Subcutaneous abdominal adipose tissue (tissue), 5 donors: ENCODE measurements around the gene UBE2E2.

Source experiments
- H3K27ac ChIP-seq: one replicate; pipeline ENCODE4 v1.7.0; 2013; ENCODE audit warnings: low read depth, mild to moderate bottlenecking, inconsistent platforms, low read length, moderate library complexity
- H3K27me3 ChIP-seq, 5 donors: one replicate each; pipeline ENCODE4 v1.7.0; 2013; ENCODE audit warnings: low read length in 5 of 5, inconsistent platforms in 1 of 5; ENCODE audit not compliant: control insufficient read depth in 5 of 5, insufficient read depth in 4 of 5
- H3K36me3 ChIP-seq, 5 donors: one replicate each; pipeline ENCODE4 v1.7.0; 2013; ENCODE audit warnings: low read length in 5 of 5; ENCODE audit not compliant: control insufficient read depth in 5 of 5, insufficient read depth in 5 of 5
- H3K4me1 ChIP-seq, 5 donors: one replicate each; pipeline ENCODE4 v1.7.0; 2013; ENCODE audit warnings: low read length in 5 of 5, mild to moderate bottlenecking in 3 of 5, moderate library complexity in 1 of 5; ENCODE audit not compliant: control insufficient read depth in 5 of 5, insufficient read depth in 5 of 5
- H3K4me3 ChIP-seq, 5 donors: one replicate each; pipeline ENCODE4 v1.7.0; 2013; ENCODE audit warnings: low read length in 5 of 5, low read depth in 1 of 5
- H3K9ac ChIP-seq, 5 donors: one replicate each; pipeline ENCODE4 v1.7.0; 2013; ENCODE audit warnings: low read length in 5 of 5, mild to moderate bottlenecking in 4 of 5, moderate library complexity in 3 of 5
- H3K9me3 ChIP-seq, 5 donors: one replicate each; pipeline ENCODE4 v1.7.0; 2013; ENCODE audit warnings: low read length in 5 of 5; ENCODE audit not compliant: control insufficient read depth in 5 of 5
- donor health status: healthy.
- donor health status: healthy.
- donor health status: healthy.
- donor health status: healthy.
- donor health status: healthy.

Gene UBE2E2

GRCh38 chr3:23518441-23518840 lies 315.3 kb downstream of the UBE2E2 start:
- no peak overlapping the region for H3K27ac ChIP-seq
- H3K4me3 ChIP-seq: no peak overlapping the region
- H3K27me3 ChIP-seq: no peaks in the 10 kb centered on the region
- H3K9ac ChIP-seq: no peak overlapping the region
- H3K4me1 ChIP-seq: peaks cover 0 to 3% (median 0%) of the 10 kb centered on the region in 5 donors
- no peaks in the 10 kb centered on the region for H3K9me3 ChIP-seq
- no peaks in the 10 kb centered on the region for H3K36me3 ChIP-seq

DNA sequence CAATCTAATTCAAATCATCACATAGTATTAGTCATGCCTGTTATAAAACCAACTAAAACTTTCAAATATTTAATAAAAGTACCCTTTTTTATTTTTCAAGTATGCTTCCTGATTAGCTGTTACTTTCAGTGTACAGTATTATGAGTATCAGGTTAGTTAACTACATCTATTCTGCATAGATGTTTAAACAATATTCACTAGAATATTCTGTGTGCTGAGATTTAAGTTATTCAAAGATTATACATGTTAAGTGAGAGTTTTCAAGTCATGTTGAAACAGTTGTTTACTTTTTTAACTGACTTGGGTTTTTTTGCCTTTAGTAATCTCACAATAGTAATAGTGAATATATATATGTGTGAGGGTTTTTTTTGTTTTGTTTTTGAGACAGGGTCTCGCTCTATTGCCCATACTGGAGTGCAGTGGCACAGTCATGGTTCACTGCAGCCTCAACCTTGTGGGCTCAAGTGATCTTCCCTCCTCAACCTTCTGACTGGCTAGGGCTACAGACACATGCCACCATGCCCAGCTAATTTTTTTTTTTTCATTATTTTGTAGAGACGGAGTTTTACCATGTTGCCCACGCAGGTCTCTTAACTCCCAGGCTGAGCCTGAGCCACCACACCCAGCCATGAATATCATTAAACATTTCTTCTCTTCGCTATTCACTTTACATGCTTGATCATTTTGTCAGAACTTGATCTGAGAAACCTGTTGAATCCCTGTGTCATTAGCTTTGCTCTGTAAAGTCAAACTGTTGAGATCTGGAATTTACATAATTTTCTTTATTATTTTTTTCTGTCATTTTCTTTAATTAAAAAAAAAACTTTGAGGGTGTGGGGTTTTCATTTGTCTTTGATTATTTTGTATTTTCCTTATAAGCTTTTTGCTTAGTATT lies 316.4 kb downstream of the UBE2E2 start:
- Histone ChIP-seq H3K36me3 (no peaks in the 10 kb centered on the region), H3K9ac (no peak overlapping the region), H3K27me3 (no peaks in the 10 kb centered on the region), H3K27ac (no peak overlapping the region), H3K9me3 (no peaks in the 10 kb centered on the region), H3K4me3 (no peak overlapping the region), H3K4me1 (peaks cover 0 to 3% (median 0%) of the 10 kb centered on the region in 5 donors)

- Histone ChIP-seq H3K9me3 (no peaks in the 10 kb centered on the region), H3K36me3 (no peaks in the 10 kb centered on the region), H3K4me3 (no peak overlapping the region), H3K4me1 (peaks cover 0 to 11% (median 0%) of the 10 kb centered on the region in 5 donors), H3K9ac (no peak overlapping the region), H3K27ac (no peak overlapping the region), H3K27me3 (no peaks in the 10 kb centered on the region)
Observed at GRCh38 chr3:23527326-23527725, 324.2 kb downstream of the UBE2E2 start.

DNA sequence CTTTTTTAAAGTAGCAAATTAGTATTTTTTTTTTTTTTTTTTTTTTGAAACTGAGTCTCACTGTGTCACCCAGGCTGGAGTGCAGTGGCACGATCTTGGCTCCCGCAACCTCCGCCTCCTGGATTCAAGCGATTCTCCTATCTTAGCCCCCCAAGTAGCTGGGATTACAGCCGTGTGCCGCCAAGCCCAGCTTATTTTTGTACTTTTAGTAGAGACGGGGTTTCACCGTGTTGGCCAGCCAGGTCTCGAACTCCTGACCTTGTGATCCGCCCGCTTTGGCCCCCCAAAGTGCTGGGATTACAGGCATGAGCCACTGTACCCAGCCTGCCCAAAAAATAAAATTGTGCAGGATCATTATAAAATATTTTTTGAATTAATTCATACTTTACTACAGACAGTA lies 330.5 kb downstream of the UBE2E2 start:
- no peak overlapping the region for H3K4me3 ChIP-seq
- no peaks in the 10 kb centered on the region for H3K27me3 ChIP-seq
- no peaks in the 10 kb centered on the region for H3K36me3 ChIP-seq
- H3K9ac ChIP-seq: no peak overlapping the region
- no peak overlapping the region for H3K27ac ChIP-seq
- H3K9me3 ChIP-seq: no peaks in the 10 kb centered on the region
- peaks cover 0 to 17% (median 5%) of the 10 kb centered on the region in 5 donors for H3K4me1 ChIP-seq

DNA sequence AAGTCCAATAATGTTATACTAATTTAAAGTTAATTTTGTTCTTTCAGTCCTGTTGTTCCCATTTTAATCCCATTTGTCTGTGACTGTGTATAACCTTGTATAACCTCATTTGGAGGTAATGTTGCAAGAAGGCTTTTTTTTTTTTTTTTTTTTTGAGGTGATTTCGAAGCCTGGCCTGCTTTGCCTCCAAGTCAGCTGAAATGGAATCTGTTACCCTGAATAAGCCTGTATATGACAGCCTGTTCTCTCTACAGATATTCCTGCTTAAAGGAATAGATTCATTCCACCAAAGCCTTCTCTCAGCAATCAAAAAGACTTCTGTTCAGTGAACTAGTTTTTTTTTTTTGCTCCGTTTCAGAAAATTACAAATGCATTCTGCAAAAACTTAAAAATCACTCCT lies 330.9 kb downstream of the UBE2E2 start:
- Histone ChIP-seq H3K27me3 (no peaks in the 10 kb centered on the region), H3K9me3 (no peaks in the 10 kb centered on the region), H3K9ac (no peak overlapping the region), H3K36me3 (no peaks in the 10 kb centered on the region), H3K4me3 (no peak overlapping the region), H3K27ac (no peak overlapping the region), H3K4me1 (peaks cover 0 to 17% (median 5%) of the 10 kb centered on the region in 5 donors)

- H3K27ac ChIP-seq: no peak overlapping the region
Observed at GRCh38 chr3:23537101-23537551, 334.0 kb downstream of the UBE2E2 start.

GRCh38 chr3:23539185-23539584 lies 336.1 kb downstream of the UBE2E2 start:
- Histone ChIP-seq H3K36me3 (no peaks in the 10 kb centered on the region), H3K4me1 (peaks cover 0 to 4% (median 1%) of the 10 kb centered on the region in 5 donors), H3K9ac (no peak overlapping the region), H3K4me3 (no peak overlapping the region), H3K27me3 (no peaks in the 10 kb centered on the region), H3K27ac (no peak overlapping the region), H3K9me3 (no peaks in the 10 kb centered on the region)

More at GRCh38 chr3:23537101-23537551, 334.0 kb downstream of the UBE2E2 start:
- H3K27me3 ChIP-seq: no peaks in the 10 kb centered on the region
- H3K9ac ChIP-seq: no peak overlapping the region
- peaks cover 0 to 7% (median 4%) of the 10 kb centered on the region in 5 donors for H3K4me1 ChIP-seq
- no peaks in the 10 kb centered on the region for H3K9me3 ChIP-seq
- H3K36me3 ChIP-seq: no peaks in the 10 kb centered on the region
- no peak overlapping the region for H3K4me3 ChIP-seq

DNA sequence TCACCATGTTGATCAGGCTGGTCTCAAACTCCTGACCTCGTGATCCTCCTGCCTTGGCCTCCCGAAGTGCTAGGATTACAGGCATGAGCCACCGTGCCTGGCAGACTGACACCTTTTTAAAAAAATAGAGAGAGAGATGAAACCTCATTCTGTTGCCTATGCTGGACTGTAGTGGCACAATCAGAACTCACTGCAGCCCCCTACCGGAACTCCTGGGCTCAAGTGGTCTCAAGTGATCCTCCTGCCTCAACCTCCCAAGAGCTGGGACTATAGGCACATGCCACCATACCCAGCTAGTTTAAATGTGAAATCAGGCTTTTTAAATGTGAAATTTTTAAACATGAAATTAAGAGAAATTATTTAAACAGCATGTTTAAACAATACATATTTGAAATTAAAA lies 337.5 kb downstream of the UBE2E2 start:
- H3K4me1 ChIP-seq: no peaks in the 10 kb centered on the region
- H3K4me3 ChIP-seq: no peak overlapping the region
- no peak overlapping the region for H3K9ac ChIP-seq
- H3K9me3 ChIP-seq: no peaks in the 10 kb centered on the region
- no peak overlapping the region for H3K27ac ChIP-seq
- no peaks in the 10 kb centered on the region for H3K27me3 ChIP-seq
- no peaks in the 10 kb centered on the region for H3K36me3 ChIP-seq

GRCh38 chr3:23542079-23542478 lies 339.0 kb downstream of the UBE2E2 start:
- no peaks in the 10 kb centered on the region for H3K9me3 ChIP-seq
- no peak overlapping the region for H3K27ac ChIP-seq
- no peaks in the 10 kb centered on the region for H3K27me3 ChIP-seq
- H3K9ac ChIP-seq: no peak overlapping the region
- no peak overlapping the region for H3K4me3 ChIP-seq
- peaks cover 0 to 4% (median 0%) of the 10 kb centered on the region in 5 donors for H3K4me1 ChIP-seq
- H3K36me3 ChIP-seq: no peaks in the 10 kb centered on the region

- no peaks in the 10 kb centered on the region for H3K27me3 ChIP-seq
- H3K27ac ChIP-seq: no peak overlapping the region
- peaks cover 0 to 8% (median 0%) of the 10 kb centered on the region in 5 donors for H3K4me1 ChIP-seq
- no peaks in the 10 kb centered on the region for H3K9me3 ChIP-seq
- H3K9ac ChIP-seq: no peak overlapping the region
- no peak overlapping the region for H3K4me3 ChIP-seq
- no peaks in the 10 kb centered on the region for H3K36me3 ChIP-seq
Observed at GRCh38 chr3:23546181-23546580, 343.1 kb downstream of the UBE2E2 start.
